HG03575 (cell line): ENCODE results near the gene GPBAR1.
"Not testable (repeated sequence)": the region's sequence is repeated elsewhere in the genome, so short reads cannot be mapped to it uniquely, and the experiment has no call there.

Experiments
- ATAC-seq: cut with Tn5 transposase; IDR thresholded peaks from one replicate; pipeline ENCODE4 v1.9.1; 2021; ENCODE audit not compliant: unreplicated experiment, insufficient number of reproducible peaks, low FRiP score; ENCODE audit errors: extremely low read depth

Gene GPBAR1

DNA sequence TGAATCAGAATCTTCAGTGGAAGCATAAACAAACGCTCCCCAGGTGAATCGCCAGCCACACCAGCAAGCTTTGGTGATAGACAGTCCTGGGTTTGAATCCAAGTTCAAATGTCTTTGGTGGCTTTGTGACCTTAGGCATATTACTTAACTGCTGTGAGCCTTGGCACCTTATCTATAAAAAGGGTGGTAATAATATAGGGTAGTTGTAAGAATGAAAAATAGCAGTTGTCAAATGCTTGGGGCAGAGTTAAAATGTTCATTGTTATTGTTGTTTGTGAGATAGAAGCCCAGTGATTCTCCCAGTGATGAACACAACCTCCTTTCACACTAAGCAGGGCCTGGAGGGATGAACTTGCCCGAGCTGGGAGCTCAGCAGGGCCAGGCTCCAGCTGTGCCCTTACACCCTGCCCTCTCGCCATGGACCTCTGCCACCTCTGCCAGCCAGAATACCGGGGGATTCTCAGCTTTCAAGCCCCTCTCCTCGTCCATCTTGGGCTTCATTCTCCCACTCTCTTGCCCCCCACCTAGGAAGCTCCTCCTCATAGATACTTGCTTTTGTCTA lies 37.6 kb downstream of the GPBAR1 start:
- ATAC-seq, result no peak

DNA sequence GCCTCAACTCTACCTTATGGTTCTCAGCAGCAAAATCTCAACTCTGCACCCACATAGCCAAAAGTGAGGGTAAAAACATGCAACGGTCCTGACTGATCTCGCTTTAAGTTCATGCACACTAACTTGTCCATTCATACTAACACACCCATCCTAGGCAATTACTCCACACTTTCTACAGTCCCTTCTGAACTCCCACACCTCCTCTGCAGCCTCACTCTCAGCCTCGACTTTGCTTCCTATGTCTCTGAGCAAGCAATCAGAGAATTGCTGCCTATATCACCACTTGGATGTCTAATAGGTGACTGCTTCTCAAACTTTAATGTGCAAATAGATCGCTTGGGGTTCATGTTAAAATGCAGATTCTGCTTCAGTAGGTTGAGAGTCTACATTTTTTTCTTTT lies 39.3 kb downstream of the GPBAR1 start:
- no peak for ATAC-seq

DNA sequence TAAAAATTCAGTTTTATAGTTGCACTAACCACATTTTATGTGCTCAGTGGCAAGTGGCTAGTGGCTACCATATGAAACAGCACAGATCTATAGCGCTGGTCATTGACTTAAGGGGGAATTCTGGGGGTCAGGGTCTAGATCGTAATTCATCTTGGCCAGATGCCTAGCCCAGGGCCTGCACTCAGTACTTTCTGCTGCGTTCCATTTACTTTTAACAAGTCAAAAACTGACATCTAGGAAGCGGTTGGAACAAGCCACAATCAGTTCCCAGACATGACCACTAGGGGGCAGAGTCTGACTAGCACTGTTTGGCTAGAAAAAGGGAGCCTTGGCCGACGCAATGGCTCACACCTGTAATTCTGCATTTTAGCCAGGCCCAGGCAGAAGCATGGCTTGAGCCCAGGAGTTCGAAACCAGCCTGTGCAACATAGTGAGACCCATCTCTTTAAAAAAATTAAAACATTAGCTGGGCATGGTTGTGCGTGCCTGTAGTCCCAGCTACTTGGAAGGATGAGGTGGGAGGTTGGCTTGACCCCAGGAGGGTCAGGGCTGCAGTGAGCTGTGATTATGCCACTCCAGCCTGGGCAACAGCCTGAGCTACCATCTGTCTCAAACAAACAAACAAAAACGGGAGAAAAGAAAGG lies 40.5 kb downstream of the GPBAR1 start:
- peak; percentile 59 for ATAC-seq

DNA sequence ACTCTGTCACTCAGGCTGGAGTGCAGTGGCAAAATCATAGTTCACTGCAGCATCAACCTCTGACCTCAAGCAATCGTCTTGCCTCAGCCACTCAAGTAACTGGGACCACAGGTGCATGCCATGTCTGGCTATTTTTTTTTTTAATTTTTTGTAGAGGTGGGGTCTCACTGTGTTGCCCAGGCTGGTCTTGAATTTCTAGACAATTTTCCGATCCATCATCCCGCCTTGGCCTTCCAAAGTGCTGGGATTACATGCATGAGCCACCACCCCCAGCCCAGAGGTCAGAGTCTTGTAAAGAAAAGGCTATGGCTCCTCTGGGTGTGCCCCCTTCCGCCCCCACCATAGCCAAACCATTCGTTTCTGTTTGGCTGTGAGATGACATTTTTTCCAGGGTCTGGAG lies 44.6 kb downstream of the GPBAR1 start:
- ATAC-seq, result no peak

DNA sequence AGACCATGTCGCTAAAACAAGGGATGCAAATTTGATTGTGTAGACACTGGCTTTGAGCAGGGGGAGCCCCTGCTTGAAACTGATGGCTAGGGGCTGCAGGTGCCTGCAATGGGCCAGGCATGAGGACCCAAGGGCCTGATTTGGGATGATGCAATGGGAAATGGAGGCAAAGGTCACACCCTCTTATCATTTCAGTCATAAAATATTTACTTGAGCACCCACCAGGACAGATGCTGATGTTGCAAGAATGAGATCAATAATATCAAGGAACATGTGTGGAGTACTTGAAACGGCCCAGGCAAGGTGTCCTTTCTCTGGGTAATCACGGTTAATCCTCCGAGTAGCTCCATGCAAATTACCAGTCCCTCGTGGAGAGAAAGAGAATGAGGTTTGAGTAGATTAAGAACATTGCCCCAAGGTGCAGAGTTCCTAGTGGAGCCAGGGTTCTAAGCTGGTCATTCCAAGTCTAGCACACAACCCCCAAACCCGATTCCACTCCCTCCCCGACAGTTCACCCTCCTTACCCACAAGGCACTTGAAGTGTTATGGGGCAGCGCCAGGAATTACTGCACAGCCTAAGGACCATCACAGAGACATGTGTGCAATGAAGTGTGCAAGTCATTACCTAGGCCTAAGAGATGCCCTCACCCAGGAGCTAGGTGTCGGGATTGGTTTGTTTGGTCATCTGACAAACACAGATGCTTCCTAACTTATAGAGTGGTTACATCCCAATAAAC lies 45.5 kb downstream of the GPBAR1 start:
- ATAC-seq, result no peak

DNA sequence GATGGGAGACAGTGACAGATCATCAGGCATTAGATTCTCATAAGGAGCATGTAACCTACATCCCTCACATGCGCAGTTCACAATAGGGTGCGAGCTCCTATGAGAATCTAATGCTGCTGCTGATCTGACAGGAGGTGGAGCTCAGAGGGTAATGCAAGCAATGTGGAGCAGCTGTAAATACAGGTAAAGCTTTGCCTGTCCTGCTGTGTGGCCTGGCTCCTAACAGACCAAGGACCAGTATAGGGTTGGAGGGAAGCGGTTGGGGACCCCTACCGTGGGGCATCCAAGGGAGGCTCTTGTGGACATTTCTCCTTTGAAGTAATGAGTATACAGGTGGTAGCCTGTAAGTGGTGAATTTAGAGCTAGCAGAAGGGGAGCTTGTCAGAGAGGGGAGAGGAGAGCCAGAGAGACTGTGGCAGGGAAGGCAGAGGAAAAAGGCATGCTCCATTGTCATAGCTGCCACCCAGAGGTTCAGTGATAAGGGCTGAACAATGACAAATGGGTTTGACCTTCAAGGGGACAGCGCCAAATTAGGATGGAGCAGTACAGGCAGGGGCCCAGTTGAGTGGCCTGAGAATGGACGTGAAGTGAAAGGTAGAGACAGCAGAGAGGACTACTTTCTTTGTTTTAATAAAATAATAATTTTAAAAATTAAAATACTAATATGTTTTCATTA lies 46.7 kb downstream of the GPBAR1 start:
- no peak for ATAC-seq

DNA sequence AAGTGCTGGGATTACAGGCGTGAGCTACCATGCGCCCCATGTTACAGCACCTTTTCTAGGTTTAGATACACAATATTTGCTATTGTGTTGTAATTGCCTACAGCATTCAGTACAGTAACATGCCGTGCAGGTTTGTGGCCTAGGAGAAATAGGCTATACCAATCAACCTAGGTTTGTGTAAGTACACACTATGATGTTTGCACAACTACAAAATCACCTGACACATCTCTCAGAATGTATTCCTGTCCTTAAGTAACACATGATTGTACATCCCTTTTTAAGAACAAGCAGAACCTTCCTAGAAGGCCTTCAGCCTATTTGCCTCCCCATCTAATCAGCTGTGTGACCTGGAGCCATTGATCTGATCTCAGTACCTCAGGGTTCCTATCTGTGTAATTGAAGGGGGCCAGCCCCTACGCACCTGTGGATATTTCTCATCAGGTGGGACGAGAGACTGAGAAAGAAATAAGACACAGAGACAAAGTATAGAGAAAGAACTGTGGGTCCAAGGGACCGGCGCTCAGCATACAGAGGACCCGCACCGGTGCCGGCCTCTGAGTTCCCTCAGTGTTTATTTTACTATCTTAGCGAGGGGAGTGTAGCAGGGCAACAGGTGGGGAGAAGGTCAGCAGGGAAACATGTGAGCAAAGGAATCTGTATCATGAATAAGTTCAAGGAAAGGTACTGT lies 50.2 kb downstream of the GPBAR1 start:
- no peak for ATAC-seq

DNA sequence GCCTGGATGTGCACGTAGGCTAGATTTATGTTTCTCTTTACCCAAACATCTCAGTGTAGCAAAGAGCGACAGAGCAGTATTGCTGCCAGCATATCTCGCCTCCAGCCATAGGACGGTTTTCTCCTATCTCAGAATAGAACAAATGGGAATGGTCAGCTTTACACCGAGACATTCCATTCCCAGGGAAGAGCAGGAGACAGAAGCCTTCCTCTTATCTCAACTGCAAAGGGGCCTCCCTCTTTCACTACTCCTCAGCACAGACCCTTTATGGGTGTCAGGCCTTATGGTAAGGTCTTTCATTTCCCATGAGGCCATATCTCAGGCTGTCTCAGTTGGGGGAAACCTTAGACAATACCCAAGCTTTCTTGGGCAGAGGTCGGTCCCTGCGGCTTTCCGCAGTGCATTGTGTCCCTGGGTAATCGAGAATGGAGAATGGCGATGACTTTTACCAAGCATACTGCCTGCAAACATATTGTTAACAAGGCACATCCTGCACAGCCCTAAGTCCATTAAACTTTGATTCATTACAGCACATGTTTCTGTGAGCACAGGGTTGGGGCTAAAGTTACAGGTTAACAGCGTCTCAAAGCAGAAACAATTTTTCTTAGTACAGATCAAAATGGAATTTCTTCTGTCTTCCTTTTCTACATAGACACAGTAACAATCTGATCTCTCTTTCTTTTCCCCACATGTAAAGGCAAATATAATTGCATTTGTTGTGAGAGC lies 50.9 kb downstream of the GPBAR1 start:
- ATAC-seq, result not testable (repeated sequence)

DNA sequence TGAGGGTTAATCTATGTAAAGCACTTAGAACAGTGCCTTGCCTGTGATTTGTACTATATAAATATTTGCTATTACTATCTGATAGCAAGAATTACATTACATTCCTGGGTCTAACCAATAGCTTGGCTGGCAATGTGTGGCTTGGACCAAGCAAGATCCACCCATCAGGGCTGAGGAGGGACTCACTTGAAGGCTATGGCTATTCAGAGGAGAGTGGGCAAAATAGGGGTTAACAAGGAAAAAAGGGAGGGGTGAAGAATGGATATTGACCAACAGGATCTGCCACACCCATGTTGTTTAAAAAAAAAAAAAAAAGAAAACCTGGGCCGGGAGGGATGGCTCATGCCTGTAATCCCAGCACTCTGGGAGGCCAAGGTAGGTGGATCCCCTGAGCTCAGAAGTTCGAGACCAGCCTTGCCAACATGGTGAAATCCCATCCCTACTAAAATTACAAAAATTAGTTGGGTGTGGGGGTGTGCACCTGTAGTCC lies 51.5 kb downstream of the GPBAR1 start:
- no peak for ATAC-seq

DNA sequence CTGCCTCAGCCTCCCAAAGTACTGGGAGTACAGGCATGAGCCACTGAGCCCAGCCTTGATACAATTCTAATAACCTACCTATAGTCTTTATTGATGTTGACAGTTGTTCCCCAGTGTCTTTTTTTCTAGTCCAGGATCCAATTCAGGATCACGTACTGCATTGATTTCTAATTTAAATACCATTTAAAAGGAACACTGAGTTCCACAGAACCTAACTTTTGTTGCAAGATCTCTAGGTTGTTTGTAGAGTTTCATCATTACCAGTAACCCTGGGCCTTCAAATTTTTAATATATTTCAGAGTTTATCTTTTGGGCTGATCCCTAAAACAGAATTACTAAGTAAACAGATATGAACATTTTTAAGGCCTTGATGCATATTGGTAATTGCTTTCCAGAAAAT lies 52.5 kb downstream of the GPBAR1 start:
- ATAC-seq, result no peak
